GM21529 (cell line): ENCODE measurements around the gene CRAMP1.

Experiments used
- ATAC-seq: cut with Tn5 transposase; IDR thresholded peaks from one replicate; pipeline ENCODE4 v1.9.1; 2021; ENCODE audit not compliant: unreplicated experiment

Gene CRAMP1

DNA sequence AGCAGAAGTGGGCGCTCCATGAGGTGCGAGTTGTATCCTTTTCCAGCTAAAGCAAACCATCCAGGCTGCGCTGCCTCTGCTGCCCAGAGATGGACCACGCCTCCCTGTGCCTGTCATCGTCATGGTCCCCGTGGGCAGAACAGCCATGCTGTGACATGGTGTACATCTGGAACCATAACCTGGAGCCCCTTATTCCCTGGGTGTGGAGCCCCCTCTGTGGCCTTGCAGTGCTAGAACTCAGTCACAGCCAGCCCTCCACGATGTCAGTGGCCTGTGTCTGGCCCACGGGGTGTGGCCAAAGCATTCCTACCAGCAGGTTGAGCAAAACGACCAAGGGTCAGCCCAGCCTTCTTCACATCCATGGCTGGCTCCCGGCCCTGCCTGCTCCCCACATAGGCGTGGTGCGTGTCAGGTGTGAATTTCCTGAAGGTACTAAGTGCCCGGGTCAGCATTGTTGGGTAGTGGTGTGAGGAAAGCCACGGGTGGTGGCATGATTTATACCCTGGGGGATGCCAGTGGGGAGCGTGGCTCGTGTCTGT, 43.2 kb downstream of the CRAMP1 start:
- ATAC-seq: no peak

DNA sequence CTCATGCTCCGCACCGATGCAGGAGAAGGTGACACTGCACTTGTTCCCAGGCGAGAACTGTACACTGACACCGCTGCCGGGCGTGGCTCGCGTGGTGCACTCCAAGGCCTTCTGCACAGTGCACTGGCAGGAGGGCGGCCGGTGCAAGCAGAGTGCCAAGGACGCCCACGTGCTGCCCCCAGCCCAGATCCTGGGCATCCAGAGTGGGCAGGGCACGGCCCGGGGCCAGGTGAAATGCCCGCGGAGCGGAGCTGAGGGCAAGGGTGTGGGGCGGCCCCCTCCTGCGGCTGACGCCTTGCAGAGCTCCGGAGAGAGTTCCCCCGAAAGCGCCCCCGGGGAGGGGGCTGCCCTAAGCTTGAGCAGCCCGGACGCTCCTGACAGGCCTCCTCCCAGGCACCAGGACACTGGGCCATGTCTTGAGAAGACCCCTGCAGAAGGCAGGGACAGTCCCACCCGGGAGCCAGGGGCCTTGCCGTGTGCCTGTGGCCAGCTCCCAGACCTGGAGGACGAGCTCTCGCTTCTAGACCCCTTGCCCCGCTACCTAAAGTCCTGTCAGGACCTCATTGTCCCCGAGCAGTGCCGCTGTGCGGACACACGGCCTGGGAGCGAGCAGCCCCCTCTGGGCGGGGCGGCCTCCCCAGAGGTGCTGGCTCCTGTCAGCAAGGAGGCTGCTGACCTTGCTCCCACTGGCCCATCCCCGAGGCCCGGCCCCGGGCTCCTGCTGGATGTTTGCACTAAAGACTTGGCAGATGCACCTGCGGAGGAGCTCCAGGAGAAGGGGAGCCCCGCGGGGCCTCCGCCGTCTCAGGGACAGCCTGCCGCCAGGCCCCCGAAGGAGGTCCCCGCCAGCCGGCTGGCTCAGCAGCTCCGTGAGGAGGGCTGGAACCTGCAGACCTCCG, 44.0 kb downstream of the CRAMP1 start:
- no peak for ATAC-seq

- ATAC-seq: no peak
Measured at GRCh38 chr16:1656808-1657617, 44.9 kb downstream of the CRAMP1 start.

DNA sequence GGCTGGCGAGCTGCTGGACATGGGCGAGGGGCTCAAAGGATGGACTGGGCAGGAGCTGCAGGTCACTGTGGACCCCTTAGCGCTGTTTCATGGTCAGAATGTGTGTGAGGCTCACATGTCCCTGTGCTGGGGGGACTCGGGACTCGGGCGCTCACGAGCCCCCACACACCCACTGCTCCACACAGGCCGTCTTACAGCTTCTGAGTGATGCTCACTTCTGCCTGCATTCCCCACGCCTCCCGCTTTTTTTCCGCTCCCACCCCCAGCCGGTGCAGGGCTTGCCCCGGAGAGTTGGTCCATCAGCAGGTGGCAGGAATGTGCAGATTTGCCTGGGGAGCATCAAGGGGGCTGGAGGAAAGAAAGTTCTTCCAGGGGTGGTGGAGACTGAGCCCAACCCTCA, 45.7 kb downstream of the CRAMP1 start:
- no peak for ATAC-seq

DNA sequence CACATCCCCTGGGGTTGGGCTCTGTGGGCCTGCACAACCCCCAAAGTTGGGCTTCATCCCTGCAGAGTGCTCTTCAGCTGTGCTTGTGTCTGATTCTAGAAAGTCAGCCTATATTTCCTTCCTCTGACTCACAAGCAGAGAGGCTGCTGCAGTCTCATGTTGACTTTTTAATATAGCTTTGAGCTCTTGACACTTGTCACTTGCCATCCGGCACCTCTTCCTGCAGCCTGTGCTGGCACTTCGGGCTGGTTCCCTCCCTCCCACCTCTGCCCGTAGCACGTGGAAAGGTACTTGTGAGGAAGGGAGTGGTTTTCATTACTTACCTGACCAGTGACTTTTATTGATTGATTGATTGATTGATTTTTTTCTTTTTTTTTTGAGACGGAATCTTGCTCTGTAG, 46.9 kb downstream of the CRAMP1 start:
- ATAC-seq: no peak

GRCh38 chr16:1661826-1662225, 49.7 kb downstream of the CRAMP1 start:
- no peak for ATAC-seq

- no peak for ATAC-seq
Measured at GRCh38 chr16:1662543-1662942, 50.4 kb downstream of the CRAMP1 start.

DNA sequence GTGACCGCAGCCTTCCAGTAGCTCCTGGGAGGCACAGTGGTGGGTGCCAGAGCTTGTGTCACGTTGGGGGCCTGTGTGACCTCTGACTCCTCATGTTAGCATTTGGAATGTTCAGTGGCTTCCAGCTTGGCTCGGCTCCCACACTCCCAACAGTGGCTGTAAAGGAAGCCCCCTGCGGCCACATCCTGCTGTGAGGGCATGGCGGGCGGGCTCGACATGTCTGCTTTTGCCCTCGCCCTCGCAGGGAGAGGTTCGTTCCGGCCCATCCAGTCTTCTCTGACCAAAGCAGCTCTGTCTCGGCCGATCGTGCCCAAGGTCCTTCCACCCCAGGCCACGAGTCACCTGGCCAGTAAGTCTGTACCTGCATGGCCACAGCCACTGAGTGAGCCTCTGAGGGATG, 53.7 kb downstream of the CRAMP1 start:
- ATAC-seq: no peak

- no peak for ATAC-seq
Measured at GRCh38 chr16:1666316-1666715, 54.2 kb downstream of the CRAMP1 start.

DNA sequence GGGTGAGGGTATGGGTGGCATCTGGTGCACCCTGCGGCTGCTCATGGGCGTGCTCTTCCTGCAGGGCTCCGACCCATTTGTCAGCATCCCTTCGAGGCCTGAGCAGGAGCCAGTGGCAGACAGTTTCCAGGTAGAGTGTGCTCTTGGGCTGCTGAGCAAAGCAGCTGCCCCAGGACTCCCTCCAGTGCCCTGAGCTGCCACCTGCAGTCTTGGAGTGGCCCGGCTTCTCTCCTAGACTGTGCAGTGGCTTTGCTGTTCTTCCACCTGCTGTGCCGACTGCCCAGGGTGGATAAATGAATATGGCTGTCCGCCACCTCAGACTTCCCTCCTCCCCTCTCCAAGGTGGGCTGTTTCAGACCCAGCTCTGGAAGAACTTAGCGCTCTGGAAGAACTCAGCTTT, 55.1 kb downstream of the CRAMP1 start:
- ATAC-seq: no peak

- ATAC-seq: no peak
Measured at GRCh38 chr16:1667916-1668315, 55.8 kb downstream of the CRAMP1 start.

GRCh38 chr16:1668612-1669319, 56.6 kb downstream of the CRAMP1 start:
- ATAC-seq: no peak

DNA sequence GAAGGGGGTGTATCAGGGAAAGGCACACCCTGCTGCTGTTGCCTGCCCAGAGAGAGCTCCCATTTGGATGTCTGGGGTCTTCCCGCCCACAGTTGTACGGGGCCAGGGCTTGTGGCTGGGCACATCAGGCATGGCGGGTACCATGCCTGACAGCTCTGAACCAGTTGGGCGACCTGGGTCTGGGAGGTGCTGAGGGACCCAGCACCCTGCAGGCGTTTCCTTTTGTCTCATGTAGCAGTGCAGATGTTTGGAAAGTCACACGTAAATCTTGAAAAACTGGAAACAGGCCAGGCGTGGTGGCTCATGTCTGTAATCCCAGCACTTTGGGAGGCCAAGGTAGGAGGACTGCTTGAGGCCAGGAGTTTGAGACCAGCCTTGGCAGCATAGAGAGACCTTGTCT, 57.5 kb downstream of the CRAMP1 start:
- no peak for ATAC-seq

DNA sequence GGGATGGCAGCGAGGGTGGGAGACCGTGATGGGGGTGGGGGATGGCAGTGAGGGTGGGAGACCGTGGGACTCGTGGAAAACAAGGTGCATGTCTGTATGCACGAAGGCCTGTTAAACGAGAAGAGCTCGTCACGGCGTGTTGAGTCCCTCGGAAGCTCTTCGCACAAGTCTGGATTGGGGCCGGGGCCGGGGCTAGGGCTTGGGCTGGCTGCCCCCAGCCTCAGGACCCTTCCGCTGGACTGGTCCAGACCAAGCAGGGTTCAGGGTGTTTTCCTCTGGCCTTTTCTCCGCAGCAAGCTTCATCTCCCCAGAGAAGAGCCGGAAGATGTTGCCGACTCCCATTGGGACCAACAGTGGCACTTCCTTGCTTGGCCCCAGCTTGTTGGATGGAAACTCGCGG, 58.2 kb downstream of the CRAMP1 start:
- no peak for ATAC-seq

DNA sequence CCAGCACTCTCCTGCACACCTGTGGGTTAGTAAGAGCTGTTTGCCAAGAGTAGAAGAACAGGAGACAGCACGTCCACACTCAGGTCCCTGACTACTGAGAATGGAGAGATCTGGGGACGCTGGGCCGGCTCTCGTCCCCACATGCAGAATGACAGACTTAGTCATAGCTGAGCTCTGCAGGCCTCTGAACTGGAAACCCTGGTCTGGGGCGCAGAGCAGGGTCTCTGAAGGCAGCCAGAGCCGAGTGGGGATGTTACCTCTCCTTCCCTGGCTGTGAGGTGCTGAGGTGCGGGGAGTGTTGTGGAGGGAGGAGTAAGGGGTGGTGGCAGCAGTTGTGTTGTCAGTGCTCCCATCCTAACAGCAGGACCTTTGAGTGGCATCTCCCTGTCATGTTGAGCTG, 58.7 kb downstream of the CRAMP1 start:
- ATAC-seq: no peak

- ATAC-seq: no peak
Measured at GRCh38 chr16:1673424-1674151, 61.4 kb downstream of the CRAMP1 start.

DNA sequence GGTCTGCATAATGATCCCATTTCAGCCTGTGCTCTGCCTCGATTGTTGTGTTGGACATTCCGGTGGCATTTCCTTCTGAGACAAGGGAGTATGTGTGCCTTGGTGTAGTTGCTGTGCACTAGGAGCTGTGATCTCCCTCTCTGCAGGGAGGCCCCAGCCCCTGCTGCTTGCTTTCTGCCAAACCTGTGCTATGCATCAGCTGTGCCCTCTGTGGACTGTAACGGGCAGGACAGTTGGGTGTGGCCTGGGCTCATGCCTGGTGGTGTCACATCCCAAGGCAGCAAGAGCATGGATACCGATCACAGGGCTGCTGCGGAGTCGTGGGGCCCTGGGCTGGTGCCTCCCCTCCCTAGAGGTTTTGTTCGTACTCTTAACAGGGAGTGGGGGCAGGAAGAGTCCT, 62.1 kb downstream of the CRAMP1 start:
- ATAC-seq: no peak

GRCh38 chr16:1674751-1675664, 62.8 kb downstream of the CRAMP1 start:
- ATAC-seq: no peak

- ATAC-seq: no peak
Measured at GRCh38 chr16:1676661-1677060, 64.5 kb downstream of the CRAMP1 start.

GRCh38 chr16:1677339-1677738, 65.2 kb downstream of the CRAMP1 start:
- ATAC-seq: no peak
